ENCODE measurements around the gene CLCNKB.

CLCNKB gene

DNA sequence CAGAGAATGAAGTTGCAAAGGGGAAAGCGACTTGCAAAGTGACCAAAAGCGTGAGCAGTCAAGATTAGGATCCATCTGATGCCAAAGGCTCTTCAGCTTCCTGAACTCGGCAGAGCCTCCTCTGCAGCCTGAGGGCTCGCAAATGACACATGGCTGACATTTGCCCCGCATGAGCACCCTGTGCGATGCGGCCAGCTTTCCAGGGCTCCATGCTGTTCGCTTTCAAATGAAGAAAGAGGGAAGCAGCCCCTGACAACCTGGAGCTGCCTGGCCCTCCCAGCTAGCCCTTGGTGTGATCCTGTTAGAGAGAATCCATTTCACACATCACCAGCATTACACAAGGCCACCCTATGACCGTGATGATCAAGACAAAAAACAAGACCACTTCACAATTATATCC is 50.0 kb downstream of the CLCNKB start:
- TF ChIP-seq, protein P1, sequence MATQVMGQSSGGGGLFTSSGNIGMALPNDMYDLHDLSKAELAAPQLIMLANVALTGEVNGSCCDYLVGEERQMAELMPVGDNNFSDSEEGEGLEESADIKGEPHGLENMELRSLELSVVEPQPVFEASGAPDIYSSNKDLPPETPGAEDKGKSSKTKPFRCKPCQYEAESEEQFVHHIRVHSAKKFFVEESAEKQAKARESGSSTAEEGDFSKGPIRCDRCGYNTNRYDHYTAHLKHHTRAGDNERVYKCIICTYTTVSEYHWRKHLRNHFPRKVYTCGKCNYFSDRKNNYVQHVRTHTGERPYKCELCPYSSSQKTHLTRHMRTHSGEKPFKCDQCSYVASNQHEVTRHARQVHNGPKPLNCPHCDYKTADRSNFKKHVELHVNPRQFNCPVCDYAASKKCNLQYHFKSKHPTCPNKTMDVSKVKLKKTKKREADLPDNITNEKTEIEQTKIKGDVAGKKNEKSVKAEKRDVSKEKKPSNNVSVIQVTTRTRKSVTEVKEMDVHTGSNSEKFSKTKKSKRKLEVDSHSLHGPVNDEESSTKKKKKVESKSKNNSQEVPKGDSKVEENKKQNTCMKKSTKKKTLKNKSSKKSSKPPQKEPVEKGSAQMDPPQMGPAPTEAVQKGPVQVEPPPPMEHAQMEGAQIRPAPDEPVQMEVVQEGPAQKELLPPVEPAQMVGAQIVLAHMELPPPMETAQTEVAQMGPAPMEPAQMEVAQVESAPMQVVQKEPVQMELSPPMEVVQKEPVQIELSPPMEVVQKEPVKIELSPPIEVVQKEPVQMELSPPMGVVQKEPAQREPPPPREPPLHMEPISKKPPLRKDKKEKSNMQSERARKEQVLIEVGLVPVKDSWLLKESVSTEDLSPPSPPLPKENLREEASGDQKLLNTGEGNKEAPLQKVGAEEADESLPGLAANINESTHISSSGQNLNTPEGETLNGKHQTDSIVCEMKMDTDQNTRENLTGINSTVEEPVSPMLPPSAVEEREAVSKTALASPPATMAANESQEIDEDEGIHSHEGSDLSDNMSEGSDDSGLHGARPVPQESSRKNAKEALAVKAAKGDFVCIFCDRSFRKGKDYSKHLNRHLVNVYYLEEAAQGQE (IDR thresholded peaks at IDR 0.05; ENCODE audit: insufficient read depth in 1 of 2, low read depth in 2 of 2, low read length in 2 of 2), result no peak
- TF ChIP-seq POLR2AphosphoS5 (IDR thresholded peaks at IDR 0.05; ENCODE audit: low read depth, low read length) (no peak), TAF1 (IDR thresholded peaks at IDR 0.05; ENCODE audit: borderline replicate concordance, insufficient read depth, low read length) (no peak), SIN3A (IDR thresholded peaks at IDR 0.05; ENCODE audit: borderline replicate concordance, insufficient read depth, low read length) (no peak), FOXP2 (optimal IDR thresholded peaks at IDR 0.05; ENCODE audit: borderline replicate concordance, extremely low read depth, extremely low read length, insufficient read depth) (no peak)

DNA sequence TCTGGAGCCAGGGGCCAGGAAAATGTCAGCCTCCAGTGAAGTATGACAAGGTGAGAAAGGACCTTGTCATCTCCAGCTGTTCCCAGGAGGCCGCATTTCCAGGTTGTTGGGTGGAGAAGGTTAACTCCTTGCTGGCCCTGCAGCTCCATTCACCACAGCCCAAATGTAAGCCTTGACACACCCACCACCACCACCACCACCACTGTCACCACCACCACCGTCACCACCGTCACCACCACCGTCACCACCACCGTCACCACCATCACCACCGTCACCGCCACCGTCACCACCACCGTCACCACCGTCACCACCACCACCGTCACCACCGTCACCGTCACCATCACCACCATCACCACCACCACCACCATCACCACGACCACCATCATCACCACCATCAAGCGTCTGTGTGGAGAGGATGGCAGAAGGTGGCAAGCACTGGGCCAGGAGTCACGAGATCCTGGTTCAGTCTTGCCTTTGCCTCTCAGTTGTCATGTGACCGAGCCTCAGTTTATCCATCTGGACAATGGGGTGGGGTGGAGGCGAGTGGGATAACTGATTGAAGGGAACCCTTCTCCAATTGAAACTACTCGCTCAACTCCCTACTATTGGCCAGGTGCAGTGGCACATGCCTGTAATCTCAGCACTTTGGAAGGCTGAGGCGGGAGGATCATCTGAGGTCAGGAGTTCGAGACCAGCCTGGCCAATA is 51.0 kb downstream of the CLCNKB start:
- TF ChIP-seq, protein P1 (IDR thresholded peaks at IDR 0.05; ENCODE audit: insufficient read depth in 1 of 2, low read depth in 2 of 2, low read length in 2 of 2), result no peak
- TF ChIP-seq POLR2AphosphoS5 (IDR thresholded peaks at IDR 0.05; ENCODE audit: low read depth, low read length), result no peak
- TF ChIP-seq FOXP2 (optimal IDR thresholded peaks at IDR 0.05; ENCODE audit: borderline replicate concordance, extremely low read depth, extremely low read length, insufficient read depth), result no peak
- TF ChIP-seq SIN3A (IDR thresholded peaks at IDR 0.05; ENCODE audit: borderline replicate concordance, insufficient read depth, low read length), result no peak
- no peak for TF ChIP-seq TAF1 (IDR thresholded peaks at IDR 0.05; ENCODE audit: borderline replicate concordance, insufficient read depth, low read length)

DNA sequence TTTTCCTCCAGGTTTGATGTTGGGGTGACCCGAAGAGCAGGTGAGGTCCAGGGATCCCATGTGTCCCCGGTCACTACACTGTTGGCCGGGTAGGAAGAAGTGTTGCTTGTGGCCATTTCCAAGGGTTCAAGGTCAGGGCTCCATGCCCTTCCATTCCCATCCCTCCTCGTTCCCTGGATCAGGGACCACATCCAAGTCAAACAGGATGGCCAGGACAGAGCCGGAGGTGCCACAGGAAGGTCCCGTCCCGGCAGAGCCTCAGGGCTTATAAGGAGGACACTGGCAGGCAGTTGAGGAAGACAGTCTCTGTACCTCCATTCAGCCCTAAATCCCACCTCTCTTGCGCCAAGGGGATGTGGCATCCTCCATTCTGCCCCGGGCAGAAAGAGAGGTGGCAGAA is 51.9 kb downstream of the CLCNKB start:
- TF ChIP-seq SIN3A (IDR thresholded peaks at IDR 0.05; ENCODE audit: borderline replicate concordance, insufficient read depth, low read length) (no peak), FOXP2 (optimal IDR thresholded peaks at IDR 0.05; ENCODE audit: borderline replicate concordance, extremely low read depth, extremely low read length, insufficient read depth) (no peak)

DNA sequence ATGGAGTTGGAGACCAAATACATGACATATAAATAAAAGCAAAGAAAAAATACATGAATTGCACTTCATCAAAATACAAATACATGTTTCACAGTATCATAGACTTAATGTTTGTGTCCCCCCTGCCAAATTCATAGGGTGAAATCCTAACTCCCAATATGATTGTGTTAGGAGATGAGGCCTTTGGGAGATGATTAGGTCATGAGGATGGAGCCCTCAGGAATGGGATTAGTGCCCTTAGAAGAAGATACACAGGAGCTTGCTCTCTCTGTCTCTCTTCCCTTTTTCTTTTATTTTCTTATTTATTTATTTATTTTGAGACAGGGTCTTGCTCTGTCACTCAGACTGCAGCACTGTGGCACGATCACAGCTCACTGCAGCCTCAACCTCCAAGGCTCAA is 55.8 kb downstream of the CLCNKB start:
- TF ChIP-seq TAF1 (IDR thresholded peaks at IDR 0.05; ENCODE audit: borderline replicate concordance, insufficient read depth, low read length), result no peak
- TF ChIP-seq, protein P1 (IDR thresholded peaks at IDR 0.05; ENCODE audit: insufficient read depth in 1 of 2, low read depth in 2 of 2, low read length in 2 of 2), result no peak
- no peak for TF ChIP-seq POLR2AphosphoS5 (IDR thresholded peaks at IDR 0.05; ENCODE audit: low read depth, low read length)
- TF ChIP-seq SIN3A (IDR thresholded peaks at IDR 0.05; ENCODE audit: borderline replicate concordance, insufficient read depth, low read length), result no peak
- TF ChIP-seq FOXP2 (optimal IDR thresholded peaks at IDR 0.05; ENCODE audit: borderline replicate concordance, extremely low read depth, extremely low read length, insufficient read depth), result no peak

DNA sequence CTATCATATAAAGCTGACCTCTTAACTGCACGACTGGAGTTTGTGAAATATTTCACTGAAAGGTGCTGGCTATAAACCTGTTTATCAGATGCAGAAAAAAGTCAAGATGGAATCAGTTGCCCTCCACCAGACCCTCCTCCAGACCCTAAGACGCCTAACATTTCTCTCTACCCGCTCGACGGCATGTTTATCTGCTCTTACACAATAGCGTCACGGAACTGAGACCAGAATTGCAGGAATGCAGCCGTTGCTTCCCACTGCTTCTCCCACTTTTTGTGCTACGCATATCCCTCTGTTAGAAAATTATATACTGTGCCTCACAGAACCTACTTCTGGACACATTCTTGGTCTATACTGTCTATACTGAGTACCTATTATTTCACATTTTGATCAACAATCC is 58.0 kb downstream of the CLCNKB start:
- TF ChIP-seq FOXP2 (optimal IDR thresholded peaks at IDR 0.05; ENCODE audit: borderline replicate concordance, extremely low read depth, extremely low read length, insufficient read depth) (no peak), TAF1 (IDR thresholded peaks at IDR 0.05; ENCODE audit: borderline replicate concordance, insufficient read depth, low read length) (no peak), POLR2AphosphoS5 (IDR thresholded peaks at IDR 0.05; ENCODE audit: low read depth, low read length) (no peak), SIN3A (IDR thresholded peaks at IDR 0.05; ENCODE audit: borderline replicate concordance, insufficient read depth, low read length) (no peak)
- TF ChIP-seq, protein P1 (IDR thresholded peaks at IDR 0.05; ENCODE audit: insufficient read depth in 1 of 2, low read depth in 2 of 2, low read length in 2 of 2), result no peak
